NB4 (cell line): Measurements from ENCODE around the gene RBM33.

ENCODE experiments used
- CTCF ChIP-seq: IDR thresholded peaks from one replicate; pipeline ENCODE4 v1.5.1; 2012; ENCODE audit warnings: low read depth, low read length
- POLR2A ChIP-seq: IDR thresholded peaks from 2 replicates; pipeline ENCODE4 v1.6.1; 2011; ENCODE audit warnings: mild to moderate bottlenecking; ENCODE audit not compliant: insufficient read length; ENCODE audit errors: extremely low read depth

GRCh38 chr7:155790666-155791065, 146.2 kb downstream of the RBM33 start:
- no peak for TF ChIP-seq CTCF
- no peak for TF ChIP-seq POLR2A
